Stimulated activated CD8-positive, alpha-beta memory T cell treated with anti-CD3 and anti-CD28 coated beads, Interleukin-12 subunit alpha, Interleukin-12 subunit beta, amount 100 ng/mL, for 4 hours (primary cell): Measurements from ENCODE around the gene HJURP.

Experiments
- DNase-seq: peaks from one replicate; pipeline ENCODE4 v3.0.0-alpha.2; 2020; ENCODE audit warnings: low read depth

Gene HJURP

DNA sequence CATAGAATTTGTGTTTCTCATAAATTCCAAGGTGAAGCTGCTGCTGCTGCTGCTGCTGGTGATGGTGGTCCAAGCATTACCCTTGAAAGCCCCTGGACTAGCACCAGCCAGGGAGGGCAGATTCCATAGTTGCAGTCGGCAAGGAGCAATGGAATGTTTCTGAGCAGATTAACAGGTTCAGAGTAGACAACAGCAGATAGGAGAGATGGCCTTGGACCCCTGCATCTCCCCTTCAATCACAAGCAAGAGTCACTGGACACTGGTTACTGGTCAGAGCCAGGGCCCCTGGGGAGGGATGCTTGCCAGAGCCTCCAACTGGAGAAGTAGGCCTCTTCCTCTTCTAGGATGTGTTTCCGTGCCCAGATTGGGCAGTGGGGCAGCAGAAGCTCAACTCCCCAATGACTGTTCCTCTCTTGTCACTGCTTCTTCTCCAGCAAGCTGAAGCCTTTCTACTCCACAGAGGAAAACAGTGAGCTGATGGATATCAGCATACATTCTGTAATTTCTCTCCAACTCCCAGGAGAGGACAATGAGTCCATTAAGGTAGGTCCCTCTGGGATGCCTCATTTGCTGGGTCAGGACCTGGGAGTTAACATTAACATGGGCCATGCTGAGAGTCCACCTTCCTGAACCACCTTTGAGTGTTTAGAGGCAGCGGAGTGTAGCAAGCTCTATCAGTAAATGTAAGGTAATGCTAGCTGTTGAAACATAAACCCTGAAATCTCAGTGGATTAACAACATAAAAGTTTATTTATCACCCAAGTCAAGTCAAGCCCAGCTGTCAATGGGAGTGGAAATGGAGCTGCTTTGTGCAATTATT is 40.9 kb downstream of the HJURP start:
- no peak for DNase-seq

GRCh38 chr2:233811732-233812131 is 42.6 kb downstream of the HJURP start:
- no peak for DNase-seq

GRCh38 chr2:233811087-233811486 is 43.2 kb downstream of the HJURP start:
- no peak for DNase-seq

DNA sequence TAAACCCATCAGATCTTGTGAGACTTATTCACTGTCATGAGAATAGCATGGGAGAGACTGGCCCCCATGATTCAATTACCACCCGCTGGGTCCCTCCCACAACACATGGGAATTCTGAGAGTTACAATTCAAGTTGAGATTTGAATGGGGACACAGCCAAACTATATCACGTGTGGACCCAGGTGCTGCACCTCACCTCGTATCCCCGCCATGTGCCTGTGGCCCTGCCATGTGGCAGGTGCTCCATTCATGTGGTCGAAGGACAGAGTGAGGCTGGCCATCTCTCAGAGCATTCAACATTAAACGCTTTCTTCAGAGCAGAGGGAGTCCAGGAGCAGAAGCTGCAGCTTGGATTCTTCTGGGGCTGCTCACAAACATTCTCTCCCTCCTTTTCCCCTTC is 44.0 kb downstream of the HJURP start:
- no peak for DNase-seq

DNA sequence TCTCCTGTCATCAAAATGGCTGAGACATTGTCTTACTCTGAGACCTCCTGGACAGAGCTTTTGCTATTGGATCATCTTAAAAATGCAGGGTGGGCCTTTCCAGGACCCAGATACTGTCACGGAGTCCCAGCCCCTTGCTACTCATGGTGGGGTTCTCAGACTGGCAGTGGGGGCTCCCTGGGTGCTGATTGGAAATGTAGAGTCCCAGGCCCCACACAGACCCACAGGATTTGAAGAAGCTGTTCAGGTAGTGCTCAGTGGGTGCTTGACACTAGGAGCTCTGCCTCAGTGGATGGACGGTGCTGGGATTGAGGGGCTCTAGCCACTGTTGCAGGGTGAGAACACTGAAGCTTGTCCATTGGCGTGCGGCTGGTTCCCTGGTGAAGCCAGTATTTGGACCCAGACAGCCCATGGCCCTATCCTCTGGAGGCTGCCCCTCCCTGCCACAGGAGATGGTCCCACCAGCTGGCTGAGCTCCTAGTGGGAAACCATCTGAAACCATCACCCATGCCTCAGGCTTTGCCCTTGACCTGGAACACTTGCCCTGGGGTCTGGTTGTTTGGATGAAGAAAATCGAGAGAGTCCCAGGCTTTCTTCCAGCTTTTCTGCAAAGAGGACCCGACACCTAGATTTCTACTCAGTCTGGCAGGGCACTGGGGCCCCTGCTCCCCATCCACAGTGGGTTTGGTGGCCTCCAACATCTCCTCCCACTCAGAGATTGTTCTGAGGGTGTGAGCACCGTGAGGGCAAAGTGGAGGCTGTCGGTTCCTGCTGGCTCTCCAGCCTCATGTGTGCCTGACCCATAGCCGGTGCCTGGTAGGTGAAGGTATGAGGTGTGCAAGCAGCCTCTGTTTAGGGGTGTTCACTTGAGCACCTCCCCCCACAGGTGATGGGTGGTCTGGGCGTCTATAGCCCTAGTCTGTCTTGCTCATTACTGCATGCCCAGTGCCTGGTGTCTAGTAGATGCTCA is 46.1 kb downstream of the HJURP start:
- no peak for DNase-seq

- DNase-seq: no peak
Measured at GRCh38 chr2:233807215-233807865, 47.0 kb downstream of the HJURP start.

DNA sequence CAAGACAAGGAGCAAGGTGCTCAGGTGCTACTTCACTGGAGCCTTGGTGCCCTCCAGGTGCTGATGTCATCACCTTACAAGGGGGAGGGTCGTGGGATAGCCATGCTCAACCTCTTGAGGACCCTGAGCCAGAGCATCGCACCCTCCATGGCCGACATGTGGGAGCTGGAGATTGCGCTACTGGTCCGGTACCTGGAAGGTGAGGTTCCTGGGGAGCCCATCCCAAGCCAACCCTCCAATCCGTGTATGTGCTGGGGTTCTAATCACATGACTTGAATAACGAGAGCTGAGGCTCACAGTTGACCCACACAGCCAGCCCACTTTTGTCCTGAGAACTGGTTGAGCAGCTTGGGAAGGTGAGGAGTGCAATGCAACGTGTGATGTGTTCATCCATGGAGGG is 50.3 kb downstream of the HJURP start:
- DNase-seq: no peak

DNA sequence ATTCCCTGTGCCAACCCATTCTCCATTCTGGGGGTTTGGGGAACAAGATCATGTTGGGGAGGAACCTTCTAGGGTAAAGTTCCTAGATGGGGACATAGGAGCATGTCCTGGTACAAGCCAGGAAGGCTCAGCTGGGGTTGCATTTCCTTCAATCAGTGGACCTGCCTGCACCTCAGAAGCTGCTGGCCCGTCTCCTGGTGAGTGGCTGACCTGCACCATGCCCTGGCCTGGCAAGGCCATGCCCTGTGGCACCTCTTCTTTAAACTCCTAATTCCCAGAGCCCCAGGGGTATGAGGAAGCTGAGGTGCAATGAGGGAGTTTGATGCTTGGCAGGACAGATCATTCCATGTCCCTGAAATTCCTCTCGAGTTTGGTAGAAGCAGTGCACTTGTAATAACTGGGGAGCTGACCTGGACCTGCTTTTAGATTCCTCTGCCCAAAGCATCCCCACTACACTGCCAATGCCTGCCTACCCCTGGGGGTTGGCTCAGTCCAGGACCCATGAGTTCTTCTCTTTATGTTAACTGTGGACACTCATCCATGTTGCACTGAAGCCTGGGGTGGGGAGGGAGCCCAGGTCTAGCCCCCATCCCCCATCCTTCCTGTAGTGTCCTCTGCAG is 50.9 kb downstream of the HJURP start:
- DNase-seq: no peak

GRCh38 chr2:233802132-233802815 is 52.1 kb downstream of the HJURP start:
- DNase-seq: no peak

GRCh38 chr2:233801357-233802131 is 52.8 kb downstream of the HJURP start:
- DNase-seq: no peak

DNA sequence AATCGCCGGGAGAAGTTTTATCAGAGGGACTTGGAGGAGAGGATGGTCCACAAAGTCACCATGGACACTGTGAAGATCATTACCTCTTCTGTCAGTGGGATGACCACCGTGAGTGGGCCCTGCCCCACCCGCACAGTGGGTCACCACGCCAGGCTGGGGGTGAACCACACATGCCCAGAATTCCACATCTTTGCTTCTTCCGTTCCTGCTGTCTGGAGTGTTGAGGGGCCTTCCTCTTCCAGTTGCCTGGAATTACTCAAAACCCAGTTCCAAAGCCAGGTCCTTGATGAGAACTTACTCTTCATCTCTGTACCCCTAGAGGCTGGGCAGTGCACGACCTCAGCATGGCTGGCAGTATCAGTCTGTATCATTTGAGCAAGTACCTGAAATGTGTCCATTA is 54.1 kb downstream of the HJURP start:
- DNase-seq: no peak

- DNase-seq: no peak
Measured at GRCh38 chr2:233799716-233800115, 54.6 kb downstream of the HJURP start.

DNA sequence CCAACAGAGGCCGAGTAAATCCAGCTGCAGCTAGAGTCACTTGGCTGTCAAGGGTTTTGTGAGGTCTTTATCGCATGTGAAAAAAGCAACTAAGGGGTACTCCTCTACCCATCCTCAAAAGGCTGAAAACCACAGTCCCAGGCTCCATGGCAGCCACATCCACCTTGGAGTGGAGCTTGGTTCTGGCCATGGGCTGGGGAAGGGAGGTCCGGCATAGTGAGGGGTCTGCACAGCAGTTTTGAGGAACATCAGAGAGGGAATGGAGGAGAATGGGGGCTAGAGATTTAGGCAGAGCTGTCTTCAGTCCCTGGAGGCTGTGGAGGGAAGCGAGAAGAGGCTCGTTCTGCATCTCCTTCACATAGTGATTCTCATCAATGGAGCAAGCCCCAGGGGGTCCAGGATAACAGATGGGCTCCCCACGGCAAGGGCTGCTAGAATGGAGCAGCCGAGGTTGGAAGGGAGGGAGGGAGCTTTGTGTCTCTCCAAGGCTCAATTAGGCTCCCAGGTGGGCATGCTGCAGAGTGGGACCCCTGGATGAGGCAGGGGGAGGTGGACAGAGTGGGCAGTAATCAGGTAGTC is 55.2 kb downstream of the HJURP start:
- DNase-seq: no peak

GRCh38 chr2:233798335-233799086 is 55.8 kb downstream of the HJURP start:
- no peak for DNase-seq

DNA sequence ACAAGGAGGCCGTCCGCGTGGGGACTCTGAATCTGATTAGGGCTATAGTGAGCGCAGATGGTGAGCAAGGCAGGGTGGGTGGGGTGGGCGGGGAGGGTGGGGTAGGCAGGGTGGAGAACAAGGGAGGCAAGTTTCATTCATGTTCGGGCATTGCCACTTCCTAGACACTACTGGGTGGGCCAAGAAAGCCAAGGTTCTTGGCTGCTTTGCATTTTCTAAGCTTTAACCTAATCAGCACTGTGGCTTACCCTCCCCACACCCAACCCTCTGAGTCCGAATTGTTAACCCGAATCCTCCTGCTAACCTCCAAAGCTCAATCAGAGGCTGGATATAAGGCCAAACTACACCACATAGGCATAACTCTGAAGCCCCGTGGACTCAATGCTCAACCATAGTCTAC is 58.1 kb downstream of the HJURP start:
- DNase-seq: no peak

DNA sequence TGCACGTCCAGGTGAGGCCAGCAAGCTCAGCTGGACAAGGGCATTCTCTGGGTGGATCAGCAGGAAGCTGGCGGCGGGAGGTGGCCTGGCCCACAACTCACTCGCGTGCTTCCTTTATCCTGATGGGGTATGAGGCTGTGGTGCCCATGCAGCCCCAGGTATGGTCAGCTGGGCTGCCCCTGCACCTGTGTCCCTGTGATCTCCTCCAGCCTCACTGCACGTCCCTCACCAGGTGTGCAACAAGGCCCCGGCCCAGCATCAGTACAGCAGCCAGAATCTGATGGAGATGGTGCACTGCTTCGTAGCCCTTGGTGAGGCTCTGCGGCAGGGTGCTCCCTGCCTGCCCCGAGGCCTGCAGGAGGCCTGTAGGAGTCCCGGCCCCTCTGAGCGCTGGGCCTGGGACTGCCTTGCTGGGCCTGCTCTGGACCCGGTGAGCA is 58.6 kb downstream of the HJURP start:
- no peak for DNase-seq

DNA sequence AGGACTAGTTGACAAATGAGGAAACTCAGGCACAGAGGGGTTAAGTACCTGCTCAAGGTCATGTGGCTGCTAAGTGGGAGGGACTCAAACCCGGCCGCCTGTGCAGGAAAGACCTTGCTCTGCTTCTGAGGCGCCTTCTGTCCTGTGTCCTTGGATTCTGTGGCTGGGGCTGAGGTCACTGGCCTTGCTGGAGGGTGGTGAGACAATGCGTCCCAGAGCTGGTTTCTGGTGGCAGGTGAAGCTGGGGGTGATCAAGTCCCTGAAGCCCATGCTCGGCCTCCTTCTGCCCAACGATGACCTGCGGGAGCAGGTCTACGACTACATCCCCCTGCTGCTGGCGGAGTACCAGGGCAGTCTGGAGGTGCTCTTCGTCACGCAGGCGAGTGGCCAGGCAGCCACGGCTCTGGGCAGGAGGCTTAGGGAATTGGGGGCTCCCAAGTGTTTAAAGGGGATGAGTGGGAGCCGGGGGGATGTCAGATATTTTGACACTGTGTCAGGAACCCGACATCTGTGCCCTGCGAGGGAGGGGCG is 60.1 kb downstream of the HJURP start:
- DNase-seq: no peak

GRCh38 chr2:233793465-233794127 is 60.7 kb downstream of the HJURP start:
- no peak for DNase-seq

GRCh38 chr2:233792720-233793119 is 61.6 kb downstream of the HJURP start:
- no peak for DNase-seq
